Activated naive CD4-positive, alpha-beta T cell treated with anti-CD3 and anti-CD28 coated beads, Interleukin-2, amount 50 U/mL, for 24 hours (primary cell): ENCODE data around the gene FOXN3.
"Not testable (repeated sequence)": the region's sequence is repeated elsewhere in the genome, so short reads cannot be mapped to it uniquely, and the experiment has no call there.

Experiments
- H3K27ac Mint-ChIP-seq: one replicate; pipeline ENCODE4 v1.8.0; 2021; ENCODE audit warnings: mild to moderate bottlenecking, mixed read lengths
- H3K27me3 Mint-ChIP-seq: one replicate; pipeline ENCODE4 v1.8.0; 2021; ENCODE audit warnings: mixed read lengths
- H3K36me3 Mint-ChIP-seq: one replicate; pipeline ENCODE4 v1.8.0; 2021; ENCODE audit warnings: mixed read lengths
- H3K4me1 Mint-ChIP-seq: one replicate; pipeline ENCODE4 v1.8.0; 2021; ENCODE audit warnings: mixed read lengths
- H3K4me3 Mint-ChIP-seq: one replicate; pipeline ENCODE4 v1.8.0; 2021; ENCODE audit warnings: mild to moderate bottlenecking, mixed read lengths
- H3K9me3 Mint-ChIP-seq: one replicate; pipeline ENCODE4 v1.8.0; 2021; ENCODE audit warnings: mixed read lengths

FOXN3 gene

GRCh38 chr14:89308232-89308959 lies 108.6 kb downstream of the FOXN3 start:
- H3K36me3 Mint-ChIP-seq = peaks cover 5% of the 10 kb centered on the region
- peak overlapping the region; percentile 47 for H3K27ac Mint-ChIP-seq
- H3K9me3 Mint-ChIP-seq = no peaks in the 10 kb centered on the region
- no peaks in the 10 kb centered on the region for H3K27me3 Mint-ChIP-seq
- peaks cover 68% of the 10 kb centered on the region for H3K4me1 Mint-ChIP-seq
- H3K4me3 Mint-ChIP-seq = no peak overlapping the region

DNA sequence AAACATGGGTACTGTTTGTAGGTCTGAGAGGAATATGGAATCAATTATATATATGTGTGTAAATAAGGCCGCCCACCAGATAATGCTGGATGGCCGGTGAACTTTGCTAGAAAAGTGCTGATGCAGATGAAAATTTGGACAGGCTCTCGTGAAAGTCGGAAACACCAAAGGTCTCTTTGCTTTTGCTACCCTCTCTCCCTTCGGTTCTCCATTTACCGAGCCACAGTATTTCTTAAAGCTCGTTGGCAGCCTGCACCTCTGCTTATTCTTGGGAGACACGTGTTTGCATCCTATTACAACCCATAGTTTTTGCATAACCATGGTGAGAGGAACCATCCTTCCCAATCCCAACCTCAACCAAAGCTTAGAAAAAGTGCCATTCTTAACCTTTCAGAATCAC lies 109.6 kb downstream of the FOXN3 start:
- no peaks in the 10 kb centered on the region for H3K9me3 Mint-ChIP-seq
- H3K36me3 Mint-ChIP-seq = peaks cover 5% of the 10 kb centered on the region
- H3K27ac Mint-ChIP-seq = no peak overlapping the region
- H3K4me3 Mint-ChIP-seq = no peak overlapping the region
- no peaks in the 10 kb centered on the region for H3K27me3 Mint-ChIP-seq
- peaks cover 69% of the 10 kb centered on the region for H3K4me1 Mint-ChIP-seq

GRCh38 chr14:89304972-89305703 lies 111.9 kb downstream of the FOXN3 start:
- H3K9me3 Mint-ChIP-seq = no peaks in the 10 kb centered on the region
- H3K27me3 Mint-ChIP-seq = no peaks in the 10 kb centered on the region
- peak overlapping the region; percentile 96 for H3K27ac Mint-ChIP-seq
- H3K4me3 Mint-ChIP-seq = peak overlapping the region; percentile 51
- peaks cover 13% of the 10 kb centered on the region for H3K36me3 Mint-ChIP-seq
- peaks cover 68% of the 10 kb centered on the region for H3K4me1 Mint-ChIP-seq

DNA sequence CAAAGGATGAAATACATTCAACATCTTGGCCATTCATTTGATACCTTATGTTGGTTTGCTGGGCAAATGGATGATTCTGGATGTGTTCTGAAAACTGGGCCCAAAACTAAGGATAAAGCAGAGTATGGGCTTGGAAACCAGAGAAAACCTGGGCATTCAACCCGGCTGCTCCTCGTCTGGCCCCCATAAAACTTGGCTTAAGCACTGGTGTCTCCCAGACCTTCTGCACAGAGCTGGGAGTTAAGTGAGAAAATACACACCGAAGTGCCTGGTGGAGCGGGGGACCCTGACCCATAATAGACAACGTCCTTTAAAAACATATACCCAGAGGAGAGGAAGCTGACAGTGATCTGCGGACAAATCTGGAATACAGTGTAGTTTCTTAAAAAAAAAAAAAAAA lies 112.5 kb downstream of the FOXN3 start:
- H3K27ac Mint-ChIP-seq = peak overlapping the region; percentile 96

DNA sequence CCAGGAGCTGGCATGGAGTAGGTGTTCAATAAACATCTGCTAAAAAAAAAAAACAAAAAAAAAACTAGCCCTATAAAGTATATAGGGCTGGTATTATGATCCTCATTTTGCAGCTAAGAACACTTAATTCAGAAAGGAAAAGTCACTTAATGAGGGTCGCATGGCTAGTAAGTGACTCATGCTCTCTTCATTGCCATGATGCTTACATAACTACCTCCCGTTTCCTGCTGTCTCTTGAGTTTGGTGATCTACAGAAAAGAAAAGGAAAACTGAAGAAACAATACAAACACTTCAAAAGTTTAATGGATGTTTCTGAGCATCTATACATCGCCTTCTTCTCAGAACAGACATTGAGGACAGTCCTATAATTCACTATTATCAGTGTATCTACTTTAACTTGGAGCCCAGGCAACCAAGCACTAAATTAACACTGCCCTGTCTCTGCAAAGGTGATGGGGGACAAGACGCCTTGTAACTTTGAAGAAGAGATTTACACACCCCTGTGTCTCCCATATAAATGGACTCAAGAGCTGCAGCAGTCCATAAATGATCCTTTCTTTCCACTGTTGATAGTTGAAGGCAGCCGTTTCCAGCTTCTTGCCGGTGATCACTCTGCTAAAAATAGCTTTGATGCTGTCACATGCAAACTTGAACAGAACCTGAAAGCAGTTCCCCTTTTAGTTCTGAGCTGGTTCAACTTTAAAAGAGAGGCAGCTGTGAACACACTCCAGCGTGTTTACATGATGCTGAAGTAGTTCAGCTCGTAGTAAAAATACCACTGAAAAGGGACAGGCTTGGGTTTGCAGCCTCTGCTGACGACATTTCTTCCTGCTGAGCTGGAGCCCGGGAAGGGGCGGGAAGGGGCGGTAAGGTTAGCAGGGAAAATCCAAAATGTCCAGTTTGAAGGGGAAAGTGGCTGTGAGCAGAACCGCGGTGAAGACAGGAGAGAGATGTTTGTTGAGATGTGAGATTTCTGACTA lies 113.3 kb downstream of the FOXN3 start:
- Mint-ChIP-seq H3K9me3 (no peaks in the 10 kb centered on the region), H3K27me3 (no peaks in the 10 kb centered on the region), H3K4me1 (peaks cover 70% of the 10 kb centered on the region), H3K36me3 (peaks cover 20% of the 10 kb centered on the region), H3K4me3 (peak overlapping the region; percentile 81), H3K27ac (peak overlapping the region; percentile 96)

More for the DNA sequence above, 112.5 kb downstream of the FOXN3 start:
- Mint-ChIP-seq H3K27me3 (no peaks in the 10 kb centered on the region), H3K36me3 (peaks cover 18% of the 10 kb centered on the region), H3K4me3 (peak overlapping the region; percentile 81), H3K9me3 (no peaks in the 10 kb centered on the region), H3K4me1 (peaks cover 68% of the 10 kb centered on the region)

DNA sequence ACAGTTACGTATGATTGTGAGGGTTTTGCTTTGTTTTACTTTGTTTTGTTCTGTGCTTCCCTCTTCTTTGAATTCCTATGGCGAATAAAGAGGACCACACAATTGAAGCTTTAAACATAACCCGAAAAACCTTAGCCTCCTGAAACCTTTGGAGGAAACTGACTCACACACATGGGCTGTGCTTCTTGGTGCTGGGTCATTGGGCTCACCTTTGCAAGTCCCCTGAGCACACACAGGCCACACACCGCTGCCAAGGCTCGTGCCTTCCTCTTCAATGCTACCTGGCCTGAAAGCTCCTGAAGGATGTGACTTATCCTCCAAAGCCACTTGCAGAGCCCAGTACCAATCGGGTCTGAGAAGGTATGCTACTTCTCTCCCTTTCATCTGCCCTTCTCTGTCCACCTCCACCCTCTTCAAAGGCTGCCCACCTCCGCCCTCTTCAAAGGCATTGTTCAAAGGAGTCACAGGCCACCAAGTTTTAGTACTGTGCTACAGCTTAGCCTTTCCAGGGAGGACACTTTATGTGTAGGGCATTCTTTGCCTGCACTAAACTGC lies 114.6 kb downstream of the FOXN3 start:
- H3K9me3 Mint-ChIP-seq = no peaks in the 10 kb centered on the region
- no peaks in the 10 kb centered on the region for H3K27me3 Mint-ChIP-seq
- H3K4me1 Mint-ChIP-seq = peaks cover 68% of the 10 kb centered on the region
- peaks cover 24% of the 10 kb centered on the region for H3K36me3 Mint-ChIP-seq
- no peak overlapping the region for H3K27ac Mint-ChIP-seq
- no peak overlapping the region for H3K4me3 Mint-ChIP-seq

DNA sequence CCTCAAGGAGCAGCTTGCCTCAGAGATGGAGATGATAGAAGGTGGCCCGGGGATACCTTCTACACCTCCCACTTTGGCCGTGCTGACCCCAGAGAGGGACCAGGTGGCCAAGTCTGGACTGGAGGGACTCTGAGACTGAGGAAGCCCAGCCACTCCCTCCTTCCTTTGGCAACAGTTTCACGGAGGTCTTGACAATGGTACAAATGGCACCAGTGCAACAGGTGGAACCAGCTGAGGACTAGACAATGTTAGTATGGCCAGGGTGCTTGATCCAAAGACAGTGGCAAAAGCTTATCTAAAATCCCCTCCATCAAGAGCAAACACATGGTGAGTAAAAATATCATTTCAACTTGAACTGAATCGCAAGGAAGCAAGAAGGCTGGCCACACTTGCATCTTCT lies 117.4 kb downstream of the FOXN3 start:
- H3K27ac Mint-ChIP-seq = no peak overlapping the region
- no peaks in the 10 kb centered on the region for H3K9me3 Mint-ChIP-seq
- H3K36me3 Mint-ChIP-seq = peaks cover 21% of the 10 kb centered on the region
- no peak overlapping the region for H3K4me3 Mint-ChIP-seq
- peaks cover 52% of the 10 kb centered on the region for H3K4me1 Mint-ChIP-seq
- H3K27me3 Mint-ChIP-seq = no peaks in the 10 kb centered on the region

GRCh38 chr14:89298056-89298834 lies 118.8 kb downstream of the FOXN3 start:
- H3K27me3 Mint-ChIP-seq = no peaks in the 10 kb centered on the region
- no peak overlapping the region for H3K4me3 Mint-ChIP-seq
- H3K4me1 Mint-ChIP-seq = peaks cover 48% of the 10 kb centered on the region
- H3K36me3 Mint-ChIP-seq = peaks cover 19% of the 10 kb centered on the region
- no peaks in the 10 kb centered on the region for H3K9me3 Mint-ChIP-seq
- no peak overlapping the region for H3K27ac Mint-ChIP-seq

GRCh38 chr14:89296281-89296745 lies 120.7 kb downstream of the FOXN3 start:
- Mint-ChIP-seq H3K9me3 (no peaks in the 10 kb centered on the region), H3K27ac (no peak overlapping the region), H3K4me1 (peaks cover 55% of the 10 kb centered on the region), H3K27me3 (no peaks in the 10 kb centered on the region), H3K4me3 (no peak overlapping the region), H3K36me3 (peaks cover 23% of the 10 kb centered on the region)

DNA sequence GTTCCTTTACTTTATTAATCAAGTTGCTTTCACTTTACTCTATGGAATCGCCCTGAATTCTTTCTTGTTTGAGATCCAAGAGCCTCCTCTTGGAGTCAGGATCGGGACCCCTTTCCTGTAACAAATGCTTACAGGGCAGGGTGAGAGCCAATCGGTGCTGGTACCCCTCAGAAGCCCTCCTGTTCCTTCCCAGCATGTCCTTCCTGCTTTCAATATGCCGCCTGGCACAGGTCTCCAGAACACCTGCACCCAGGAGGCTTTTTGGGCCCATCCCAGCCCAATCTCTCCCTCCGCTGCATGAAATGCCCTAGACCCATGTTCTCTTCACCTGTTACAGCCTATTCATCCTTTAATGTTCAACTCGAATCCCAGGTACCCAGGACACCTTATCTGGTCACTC lies 122.2 kb downstream of the FOXN3 start:
- no peak overlapping the region for H3K27ac Mint-ChIP-seq
- H3K27me3 Mint-ChIP-seq = no peaks in the 10 kb centered on the region
- no peaks in the 10 kb centered on the region for H3K9me3 Mint-ChIP-seq
- peaks cover 17% of the 10 kb centered on the region for H3K36me3 Mint-ChIP-seq
- H3K4me3 Mint-ChIP-seq = no peak overlapping the region
- peaks cover 68% of the 10 kb centered on the region for H3K4me1 Mint-ChIP-seq

- H3K4me1 Mint-ChIP-seq = peaks cover 68% of the 10 kb centered on the region
- not testable (repeated sequence) for H3K4me3 Mint-ChIP-seq, H3K9me3 Mint-ChIP-seq, H3K27me3 Mint-ChIP-seq, H3K27ac Mint-ChIP-seq
- peaks cover 13% of the 10 kb centered on the region for H3K36me3 Mint-ChIP-seq
These were observed 122.6 kb downstream of the FOXN3 start for GRCh38 chr14:89294469-89294868.

DNA sequence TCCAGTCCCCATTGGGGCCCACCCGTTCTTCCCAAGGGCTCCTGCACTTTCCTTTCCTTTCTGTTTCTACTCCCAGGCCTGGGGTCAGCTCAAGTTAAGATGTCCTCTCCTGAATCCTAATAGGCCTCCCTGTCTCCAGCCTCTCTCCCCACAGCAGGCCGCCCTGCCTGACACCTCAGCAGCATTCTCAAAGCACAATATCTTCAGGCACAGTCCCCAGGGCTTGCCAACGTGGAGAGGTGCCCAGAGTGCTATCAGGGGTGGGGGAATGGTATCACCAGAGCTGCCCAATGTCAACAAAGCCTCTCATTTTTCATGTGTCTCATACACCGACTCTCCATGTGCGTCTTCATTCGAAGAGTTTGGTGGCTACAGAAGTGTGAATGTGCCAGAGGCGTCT lies 123.0 kb downstream of the FOXN3 start:
- Mint-ChIP-seq H3K4me3 (peak overlapping the region; percentile 23), H3K4me1 (peaks cover 68% of the 10 kb centered on the region), H3K36me3 (peaks cover 11% of the 10 kb centered on the region), H3K9me3 (no peaks in the 10 kb centered on the region), H3K27ac (no peak overlapping the region), H3K27me3 (no peaks in the 10 kb centered on the region)

GRCh38 chr14:89293314-89293916 lies 123.6 kb downstream of the FOXN3 start:
- Mint-ChIP-seq H3K4me3 (no peak overlapping the region), H3K27ac (no peak overlapping the region), H3K36me3 (peaks cover 11% of the 10 kb centered on the region), H3K4me1 (peaks cover 63% of the 10 kb centered on the region), H3K9me3 (no peaks in the 10 kb centered on the region), H3K27me3 (no peaks in the 10 kb centered on the region)

- peak overlapping the region; percentile 65 for H3K27ac Mint-ChIP-seq
- peaks cover 8% of the 10 kb centered on the region for H3K36me3 Mint-ChIP-seq
- peaks cover 58% of the 10 kb centered on the region for H3K4me1 Mint-ChIP-seq
- H3K4me3 Mint-ChIP-seq = no peak overlapping the region
- no peaks in the 10 kb centered on the region for H3K27me3 Mint-ChIP-seq
- no peaks in the 10 kb centered on the region for H3K9me3 Mint-ChIP-seq
These were observed 124.3 kb downstream of the FOXN3 start for GRCh38 chr14:89292579-89293313.
